ENCODE measurements around the gene RIPK4. TPM values are rescaled to one million over a fixed set of nuclear protein-coding genes. Genes with fewer than 3 reads are reported as not detected.

RIPK4 gene
- total and polyA plus RNA-seq, 7 donors, result 0.01 TPM; not detected in 6

GRCh38 chr21:41780337-41781049, 13.6 kb upstream of the RIPK4 start:
- Histone ChIP-seq H3K4me1 (no peaks in the 10 kb centered on the region), H3K27ac (no peak overlapping the region), H3K36me3 (ENCODE audit: insufficient read depth in 1 of 2, low read depth in 1 of 2) (no peaks in the 10 kb centered on the region), H3K9me3 (no peaks in the 10 kb centered on the region), H3K4me3 (no peak overlapping the region), H3K27me3 (ENCODE audit: insufficient read depth in 3 of 3, low read length in 2 of 3) (peaks cover 4 to 74% (median 6%) of the 10 kb centered on the region in 3 donors)
- no peak for DNase-seq
- no peak for TF ChIP-seq CTCF (IDR thresholded peaks at IDR 0.05)
- intact Hi-C loops (cut with DNase I), result no loop called here
- 57 to 78% (median 61%) methylated on average over 1 of the region's 1 CpG for WGBS, 3 donors
- no peak for ATAC-seq

- H3K4me3 ChIP-seq, result no peak overlapping the region
These were observed 12.8 kb upstream of the RIPK4 start for GRCh38 chr21:41779659-41780058.

GRCh38 chr21:41778930-41779600, 12.2 kb upstream of the RIPK4 start:
- DNase-seq, result no peak
- H3K36me3 ChIP-seq (ENCODE audit: insufficient read depth in 1 of 2, low read depth in 1 of 2), result no peaks in the 10 kb centered on the region
- no peaks in the 10 kb centered on the region for H3K4me1 ChIP-seq
- ATAC-seq, result no peak
- no peak overlapping the region for H3K27ac ChIP-seq
- no peak for TF ChIP-seq CTCF (IDR thresholded peaks at IDR 0.05)
- intact Hi-C loops (cut with DNase I), result loop anchor here in 1 of 2 donors (5.0 kb wide), 2 partner anchors 167 to 497 kb away; no protein-coding TSS in a partner anchor
- peaks cover 4 to 67% (median 4%) of the 10 kb centered on the region in 3 donors for H3K27me3 ChIP-seq (ENCODE audit: insufficient read depth in 3 of 3, low read length in 2 of 3)
- no peak overlapping the region for H3K4me3 ChIP-seq
- no peaks in the 10 kb centered on the region for H3K9me3 ChIP-seq
- WGBS, 3 donors, result 39 to 49% (median 43%) methylated on average over 16 of the region's 16 CpGs

More at GRCh38 chr21:41779659-41780058, 12.8 kb upstream of the RIPK4 start:
- no peaks in the 10 kb centered on the region for H3K9me3 ChIP-seq
- TF ChIP-seq CTCF (IDR thresholded peaks at IDR 0.05), result no peak
- ATAC-seq (no peak), DNase-seq (no peak)
- intact Hi-C loops (cut with DNase I), result loop anchor here in 1 of 2 donors (5.0 kb wide), 2 partner anchors 167 to 497 kb away; no protein-coding TSS in a partner anchor
- no peak overlapping the region for H3K27ac ChIP-seq
- H3K36me3 ChIP-seq (ENCODE audit: insufficient read depth in 1 of 2, low read depth in 1 of 2), result no peaks in the 10 kb centered on the region
- H3K4me1 ChIP-seq, result no peaks in the 10 kb centered on the region
- H3K27me3 ChIP-seq (ENCODE audit: insufficient read depth in 3 of 3, low read length in 2 of 3), result peaks cover 4 to 73% (median 4%) of the 10 kb centered on the region in 3 donors
- 36 to 38% (median 37%) methylated on average over 5 of the region's 5 CpGs for whole genome bisulfite sequencing, 3 donors

- ATAC-seq, result peak; percentile 69 to 93 (median 82)
- 11 to 38% (median 12%) methylated on average over 43 to 45 of the region's 45 CpGs for WGBS, 3 donors
- peak; percentile 91 for TF ChIP-seq CTCF (IDR thresholded peaks at IDR 0.05)
- no peak overlapping the region for H3K4me3 ChIP-seq
- H3K27ac ChIP-seq, result no peak overlapping the region
- H3K9me3 ChIP-seq, result no peaks in the 10 kb centered on the region
- peaks cover 4 to 64% (median 4%) of the 10 kb centered on the region in 3 donors for H3K27me3 ChIP-seq (ENCODE audit: insufficient read depth in 3 of 3, low read length in 2 of 3)
- DNase-seq, result peak; percentile 80 to 86
- H3K4me1 ChIP-seq, result no peaks in the 10 kb centered on the region
- H3K36me3 ChIP-seq (ENCODE audit: insufficient read depth in 1 of 2, low read depth in 1 of 2), result no peaks in the 10 kb centered on the region
- intact Hi-C loops (cut with DNase I), result loop anchor here in 1 of 2 donors (5.0 kb wide), 2 partner anchors 166 to 496 kb away; no protein-coding TSS in a partner anchor
These were observed 11.3 kb upstream of the RIPK4 start for GRCh38 chr21:41777951-41778815.

Measured in psoas muscle (tissue), 8 donors.